NCI-H460 (cell line): ENCODE measurements around the gene PDSS2. TPM values are rescaled to one million over a fixed set of nuclear protein-coding genes. Genes with fewer than 3 reads are reported as not detected.
A peak's percentile ranks its signal among the peaks of the same experiment; 100 is the strongest.

Source experiments
- DNase-seq: peaks from one replicate; pipeline ENCODE4 v3.0.0-alpha.2; 2016; ENCODE audit warnings: low read depth; ENCODE audit errors: extremely low read depth
- polyA plus RNA-seq: library from polyadenylated mRNA; depleted of rRNA; stranded (reverse); fragments of >200 nt; gene quantifications from 2 replicates; pipeline ENCODE4 v1.2.3, GENCODE V29; 2014; cell fraction: nucleus; rRNA removed
- total RNA-seq: library from RNA; depleted of rRNA; stranded (reverse); fragments of >200 nt; shearing (Covaris generic); gene quantifications from 2 replicates; pipeline ENCODE4 v1.2.3, GENCODE V29; 2014; rRNA removed

PDSS2 gene, protein sequence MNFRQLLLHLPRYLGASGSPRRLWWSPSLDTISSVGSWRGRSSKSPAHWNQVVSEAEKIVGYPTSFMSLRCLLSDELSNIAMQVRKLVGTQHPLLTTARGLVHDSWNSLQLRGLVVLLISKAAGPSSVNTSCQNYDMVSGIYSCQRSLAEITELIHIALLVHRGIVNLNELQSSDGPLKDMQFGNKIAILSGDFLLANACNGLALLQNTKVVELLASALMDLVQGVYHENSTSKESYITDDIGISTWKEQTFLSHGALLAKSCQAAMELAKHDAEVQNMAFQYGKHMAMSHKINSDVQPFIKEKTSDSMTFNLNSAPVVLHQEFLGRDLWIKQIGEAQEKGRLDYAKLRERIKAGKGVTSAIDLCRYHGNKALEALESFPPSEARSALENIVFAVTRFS
- 11.0 and 15.7 TPM in 2 replicates for total RNA-seq
- polyA plus RNA-seq = 5.7 and 7.5 TPM in 2 replicates

DNA sequence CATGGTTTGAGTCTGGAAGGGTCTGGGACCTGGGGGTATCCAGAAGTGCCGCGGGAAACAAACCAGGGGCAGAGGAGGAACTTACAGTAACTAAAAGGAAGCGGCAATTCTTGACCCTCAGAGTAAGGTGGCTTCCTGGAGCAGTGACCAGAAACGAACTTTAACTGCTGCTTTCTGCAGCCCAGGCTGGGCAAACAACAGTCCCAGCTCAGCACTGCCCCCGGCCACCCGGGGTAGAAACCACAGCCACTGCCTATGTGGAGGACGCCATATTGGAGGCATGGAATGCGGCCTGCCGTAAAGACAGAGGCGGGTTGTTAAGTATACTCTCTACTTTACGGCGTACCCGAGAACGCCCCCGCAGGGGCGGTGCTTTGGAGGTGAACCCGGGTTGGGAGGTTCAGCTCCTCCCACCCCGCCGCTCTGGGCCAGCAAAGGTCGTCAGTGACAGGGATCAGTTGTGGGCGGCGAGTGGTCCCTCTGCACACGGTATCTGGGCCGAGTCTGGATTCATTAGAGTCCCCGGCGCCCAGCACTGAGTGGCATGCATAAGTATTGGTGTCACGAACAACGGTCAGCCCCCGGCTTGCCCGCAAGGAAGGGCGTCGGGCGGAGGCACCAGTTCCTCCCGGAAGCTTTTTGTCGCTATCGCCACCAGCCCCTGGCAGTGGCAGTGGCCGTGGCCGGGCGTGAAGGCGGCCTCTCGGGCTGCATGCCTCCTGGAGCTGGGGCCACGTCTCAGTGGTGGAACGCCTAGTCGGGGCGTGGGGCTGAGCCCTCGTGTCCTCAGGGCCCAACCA, at the start of gene PDSS2:
PDSS2 (minus strand) TSS at position 282 of the 800 bp plus-strand sequence; CDS start at position 3, 279 bp downstream.
- DNase-seq = peak; percentile 93

DNA sequence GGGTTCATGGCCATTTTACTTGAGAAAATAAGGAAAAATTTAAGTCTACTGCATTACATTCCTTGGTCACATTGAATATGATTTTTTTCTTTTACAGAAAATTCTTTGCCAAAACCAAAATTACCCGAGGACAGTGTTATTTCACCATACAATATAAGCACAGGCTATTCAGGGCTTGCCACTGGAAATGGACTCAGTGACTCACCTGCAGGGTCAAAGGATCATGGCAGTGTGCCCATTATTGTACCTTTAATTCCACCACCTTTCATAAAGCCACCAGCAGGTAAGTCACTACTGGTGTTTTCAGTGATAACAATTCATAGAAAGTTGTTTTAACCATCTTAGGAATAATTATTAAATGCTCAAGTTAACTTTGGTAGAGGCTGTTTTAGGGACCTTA, 46.8 kb upstream of the PDSS2 start:
- DNase-seq = no peak

DNA sequence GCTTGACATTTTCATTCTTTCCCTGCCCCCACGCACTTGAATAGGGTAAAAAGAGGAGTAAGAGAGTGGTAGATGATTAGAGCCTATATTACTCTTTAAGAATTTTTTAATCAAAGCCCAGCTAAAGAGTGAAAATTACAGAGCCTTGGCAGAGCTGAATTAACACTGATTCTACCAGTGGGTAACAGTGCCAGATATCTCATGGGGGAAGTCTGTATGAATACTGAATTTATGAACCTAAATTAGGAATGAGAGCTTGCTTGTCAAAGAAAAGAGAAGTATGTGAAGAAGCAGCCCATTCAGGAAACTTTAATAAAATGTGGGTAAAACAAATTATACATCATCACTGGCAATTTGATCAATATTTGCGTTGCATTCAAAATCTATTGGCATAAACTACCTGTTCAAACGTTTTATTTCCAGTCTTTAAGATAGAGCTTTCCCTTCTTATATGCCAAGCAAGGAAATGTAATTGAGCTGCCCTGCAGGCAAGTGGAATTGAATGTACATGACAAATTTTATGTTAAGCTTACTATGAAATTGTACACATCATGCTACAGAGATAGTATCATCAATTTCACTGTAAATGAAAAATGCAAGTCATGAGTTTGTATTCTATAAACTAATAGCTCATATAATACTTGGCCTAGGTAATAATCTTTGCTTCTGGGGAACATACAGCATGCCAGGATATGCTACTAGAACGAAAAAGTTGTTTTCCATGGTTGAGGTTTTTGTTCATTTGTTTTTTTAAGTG, 45.1 kb upstream of the PDSS2 start:
- DNase-seq = no peak

DNA sequence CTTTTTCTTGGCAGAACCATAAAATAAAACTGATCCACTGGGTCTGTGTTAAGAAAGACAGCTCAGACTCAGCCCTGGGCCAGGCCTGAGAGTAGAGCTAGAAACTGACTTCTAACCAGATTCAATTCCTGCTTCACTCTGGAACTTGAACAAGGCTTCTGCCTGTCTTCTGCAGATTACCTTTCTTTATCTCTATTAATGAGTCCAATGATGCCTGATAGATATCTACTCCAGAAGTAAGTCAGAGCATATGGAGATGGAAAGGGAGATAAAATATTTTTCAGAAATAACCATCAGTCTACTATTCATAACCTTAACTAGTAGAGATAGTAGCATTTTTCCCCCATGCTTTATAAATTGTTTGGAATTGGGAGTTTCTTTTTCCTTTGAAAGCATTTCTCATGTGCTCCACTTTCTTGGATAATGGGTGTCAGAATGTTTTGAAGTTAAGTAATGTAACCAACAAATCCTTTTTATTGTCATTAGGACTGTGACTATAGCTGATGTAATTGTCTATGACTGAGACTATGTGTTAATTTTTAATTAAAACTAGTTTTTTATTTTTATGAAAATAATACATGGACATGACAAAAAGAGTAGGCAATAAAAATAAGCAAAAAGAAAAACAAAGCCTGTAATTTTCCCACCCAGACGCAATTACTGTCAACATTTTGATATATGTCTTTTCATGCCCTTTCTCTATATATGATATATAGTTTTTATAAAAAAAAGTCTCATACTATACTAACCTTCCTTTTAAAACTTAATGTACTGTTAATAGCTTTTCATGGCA, 37.7 kb upstream of the PDSS2 start:
- DNase-seq = no peak

DNA sequence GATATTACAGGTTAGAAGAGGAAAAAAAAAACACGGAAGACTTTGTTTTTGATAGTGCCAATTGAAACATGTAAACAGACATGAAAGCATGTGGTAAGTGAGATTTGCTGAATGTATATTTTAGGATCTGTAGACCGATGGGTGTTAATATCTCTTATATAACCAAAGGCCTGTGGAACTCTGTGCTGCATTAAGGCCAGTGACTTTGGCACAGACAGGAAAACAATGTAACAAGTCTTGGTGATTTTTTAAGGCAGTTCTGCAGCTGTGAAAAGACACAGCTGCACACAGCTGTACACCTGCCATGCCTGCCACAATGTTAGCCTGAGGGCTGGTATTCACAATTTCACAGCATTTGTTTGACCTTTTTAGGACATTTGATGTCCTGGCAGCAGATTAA, 36.6 kb upstream of the PDSS2 start:
- DNase-seq = no peak

DNA sequence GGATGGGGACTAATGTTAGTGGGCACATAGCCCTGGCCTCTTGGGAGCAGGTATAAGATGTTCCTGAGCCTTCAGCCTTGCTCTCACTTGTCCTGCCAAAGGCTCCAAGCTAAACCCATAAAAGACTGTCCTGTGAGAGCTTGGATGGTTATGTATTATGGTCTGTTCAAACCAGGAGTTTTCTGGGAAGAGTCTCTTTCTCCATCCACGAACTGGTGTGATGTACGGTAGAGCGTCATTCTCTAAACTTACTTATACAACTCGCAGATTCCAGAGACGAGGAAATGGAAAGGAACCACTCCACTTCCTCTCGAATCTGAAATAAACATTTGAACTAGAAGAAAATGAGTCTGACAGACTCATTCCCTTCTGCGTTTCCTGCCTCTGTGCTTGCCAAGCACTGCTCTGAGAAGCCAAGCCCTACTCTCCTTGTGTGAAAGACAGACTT, 35.9 kb upstream of the PDSS2 start:
- no peak for DNase-seq

DNA sequence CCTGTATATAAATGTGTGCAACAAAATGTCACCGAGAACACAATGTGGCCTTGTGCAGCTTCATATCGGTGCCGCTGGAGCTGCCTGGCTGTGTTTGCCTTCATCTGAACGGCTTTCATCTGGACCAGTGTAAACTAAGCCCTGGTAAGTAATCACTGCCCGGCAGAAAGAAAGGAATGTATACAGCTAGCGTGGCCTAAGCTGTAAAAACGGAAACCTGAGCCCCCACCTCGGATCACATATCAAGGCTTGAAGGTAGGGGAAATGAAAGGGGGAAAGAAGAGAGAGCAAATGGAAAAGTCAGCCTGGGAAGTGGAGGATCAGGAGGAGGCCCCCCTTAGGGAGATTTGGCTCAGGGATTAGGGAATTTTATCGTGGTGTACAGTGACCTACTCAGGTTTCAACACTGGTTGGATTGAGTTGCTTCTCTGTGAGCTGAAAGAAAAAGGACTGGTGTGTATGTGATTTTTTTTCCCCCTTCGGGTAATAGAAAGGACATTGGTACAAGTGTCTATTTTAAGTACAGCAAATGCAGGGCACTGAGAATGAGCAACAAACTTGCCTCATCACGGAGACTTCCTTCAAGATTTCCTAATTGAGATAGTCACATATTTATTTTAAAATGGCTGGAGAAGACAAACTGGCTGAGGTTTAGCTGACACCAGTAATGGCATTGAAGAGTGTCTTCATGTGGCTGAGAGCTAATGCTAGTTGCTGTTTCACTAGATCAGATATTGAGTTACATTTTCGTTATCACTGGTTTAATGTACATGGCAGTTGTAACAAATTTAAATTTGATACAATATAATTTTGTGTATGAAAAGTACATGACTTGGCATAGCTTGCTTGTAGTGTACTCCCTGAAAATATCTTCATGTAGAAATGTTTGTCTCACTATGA, 34.0 kb upstream of the PDSS2 start:
- DNase-seq = no peak

DNA sequence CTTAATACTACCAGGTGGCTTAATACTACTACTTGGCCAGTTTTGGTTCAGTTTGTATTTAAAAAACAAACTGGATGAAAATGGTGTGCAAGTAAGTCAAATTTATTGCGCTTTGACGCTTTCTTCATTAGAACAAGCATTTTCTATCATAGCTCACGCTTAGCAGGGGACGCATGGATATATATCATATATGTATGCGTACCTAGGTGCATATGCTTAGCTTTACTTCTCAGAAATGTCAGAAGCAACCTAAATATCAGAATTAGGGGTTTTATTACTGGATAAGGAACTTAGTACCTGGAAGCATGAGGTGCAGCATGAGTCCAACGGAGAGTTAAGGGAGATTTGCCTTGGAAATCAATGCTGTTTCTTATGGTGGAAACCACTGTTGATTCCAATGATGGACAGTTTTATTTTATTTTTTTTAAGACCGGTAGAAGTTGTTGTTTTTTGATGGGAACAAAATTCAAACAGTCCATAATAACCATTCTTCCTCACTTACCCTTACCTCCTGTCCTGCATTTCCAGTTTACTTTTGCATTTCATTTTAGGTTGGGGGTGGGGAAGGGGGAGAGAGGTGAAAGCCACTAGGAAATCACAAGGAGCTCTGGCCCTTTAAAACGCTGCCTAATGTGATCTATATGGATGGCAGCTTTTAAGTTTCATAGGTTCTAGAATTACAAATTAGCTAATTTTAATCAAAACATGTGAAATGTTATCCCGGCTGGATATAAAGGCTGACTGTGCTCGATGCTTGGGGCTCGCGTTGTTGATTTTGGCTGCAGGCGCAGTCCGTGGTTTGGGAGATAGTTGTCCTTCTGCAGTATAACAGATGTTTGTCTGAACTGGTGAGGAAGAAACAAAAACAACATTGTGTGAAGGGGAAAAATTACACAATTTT, 32.6 kb upstream of the PDSS2 start:
- no peak for DNase-seq

DNA sequence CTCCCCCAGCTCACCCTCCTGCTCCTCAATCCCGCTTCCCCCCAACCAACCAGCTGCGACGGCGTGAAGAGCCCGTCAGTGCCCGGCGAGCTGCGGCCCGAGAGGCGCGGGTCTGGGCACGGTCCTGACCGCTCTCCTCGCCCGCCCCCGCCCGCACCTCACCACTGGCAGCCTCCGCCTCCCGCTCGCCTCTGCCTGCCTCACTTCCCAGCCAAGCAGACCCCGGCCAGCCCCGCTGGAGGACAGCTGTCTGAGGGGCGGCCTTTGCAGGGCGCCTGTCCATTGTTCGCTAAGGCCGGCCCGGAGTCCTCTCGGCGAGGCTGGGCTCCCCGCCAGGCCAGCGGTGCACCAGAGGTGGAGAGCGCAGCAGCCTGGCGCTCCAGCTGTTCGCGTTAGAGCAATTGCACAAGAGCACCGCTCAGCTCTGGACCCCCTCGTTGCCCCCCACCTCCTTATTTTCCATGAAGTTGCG, 31.8 kb upstream of the PDSS2 start:
- no peak for DNase-seq

DNA sequence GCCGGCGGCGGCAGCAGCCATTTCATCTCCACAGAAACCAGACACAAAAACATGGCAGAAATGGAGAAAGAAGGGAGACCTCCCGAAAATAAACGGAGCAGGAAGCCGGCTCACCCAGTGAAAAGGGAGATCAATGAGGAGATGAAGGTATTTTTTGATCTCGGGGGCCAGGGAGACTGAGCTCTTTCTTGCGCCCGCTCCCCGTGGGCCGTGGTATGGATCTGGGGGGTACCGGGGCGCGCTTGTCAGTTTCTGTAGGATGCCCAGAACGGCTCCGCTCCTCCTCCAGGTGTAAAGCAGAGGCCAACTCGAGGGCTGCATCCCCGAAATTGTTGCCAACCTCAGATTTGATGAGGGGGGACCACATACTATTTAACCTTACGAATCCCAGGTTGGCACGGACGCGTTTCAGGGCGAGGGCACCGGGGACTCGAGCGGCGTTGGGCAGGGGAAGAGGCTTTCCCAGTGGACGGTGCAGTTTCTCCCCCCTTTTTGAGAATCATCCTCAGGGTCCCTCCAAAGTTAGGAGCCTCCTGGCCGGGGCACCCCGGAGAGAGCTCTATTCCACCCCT, 31.3 kb upstream of the PDSS2 start:
- no peak for DNase-seq

DNA sequence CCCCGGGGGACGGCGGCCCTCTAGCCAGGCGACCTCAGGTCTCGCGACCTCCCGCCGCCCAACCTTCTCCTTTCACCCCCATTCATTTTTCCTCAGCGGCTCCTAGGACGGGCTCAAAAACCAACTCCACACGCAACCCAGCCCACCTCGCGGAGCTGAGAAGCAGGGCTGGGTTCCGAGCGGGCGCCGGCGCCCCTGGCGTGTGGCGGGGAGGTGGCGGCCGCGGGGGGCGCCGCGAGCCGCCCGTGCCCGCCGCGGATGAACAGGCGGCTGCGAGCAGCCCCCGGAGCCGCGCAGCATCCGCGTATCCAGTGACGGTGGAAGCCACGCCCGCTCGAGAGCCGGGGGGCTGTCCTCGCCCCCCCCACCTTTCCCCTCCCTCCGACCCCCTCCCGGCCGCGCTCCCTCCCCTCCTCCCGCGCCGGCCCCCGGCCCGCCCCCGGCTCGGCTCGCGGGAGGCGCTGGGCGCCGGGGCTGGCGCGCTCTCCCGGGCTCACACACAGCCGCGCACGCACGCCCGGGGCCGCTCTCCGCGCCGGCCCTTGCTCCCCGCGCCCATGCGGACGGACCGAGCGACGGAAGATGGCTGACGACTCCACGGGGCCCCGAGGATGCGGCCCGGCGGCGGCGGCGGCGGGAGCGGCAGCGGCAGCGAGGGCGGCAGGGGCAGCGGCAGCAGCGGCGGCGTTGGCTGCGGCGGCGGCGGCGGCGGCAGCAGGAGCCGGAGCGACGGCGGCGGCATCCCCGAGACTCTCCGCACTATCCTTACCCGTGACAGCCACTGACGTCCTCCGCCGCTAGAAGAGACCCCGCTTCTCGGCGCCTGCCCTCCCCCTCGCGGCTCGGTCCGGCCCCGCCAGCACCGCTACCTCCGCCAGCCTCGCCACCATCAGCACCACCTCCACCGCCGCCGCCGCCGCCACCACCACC, 30.5 kb upstream of the PDSS2 start, which contains the start of gene SOBP:
SOBP (plus strand) TSS at position 482 of the 930 bp plus-strand sequence. CDS start 500 bp downstream, outside the sequence.
- DNase-seq = no peak

DNA sequence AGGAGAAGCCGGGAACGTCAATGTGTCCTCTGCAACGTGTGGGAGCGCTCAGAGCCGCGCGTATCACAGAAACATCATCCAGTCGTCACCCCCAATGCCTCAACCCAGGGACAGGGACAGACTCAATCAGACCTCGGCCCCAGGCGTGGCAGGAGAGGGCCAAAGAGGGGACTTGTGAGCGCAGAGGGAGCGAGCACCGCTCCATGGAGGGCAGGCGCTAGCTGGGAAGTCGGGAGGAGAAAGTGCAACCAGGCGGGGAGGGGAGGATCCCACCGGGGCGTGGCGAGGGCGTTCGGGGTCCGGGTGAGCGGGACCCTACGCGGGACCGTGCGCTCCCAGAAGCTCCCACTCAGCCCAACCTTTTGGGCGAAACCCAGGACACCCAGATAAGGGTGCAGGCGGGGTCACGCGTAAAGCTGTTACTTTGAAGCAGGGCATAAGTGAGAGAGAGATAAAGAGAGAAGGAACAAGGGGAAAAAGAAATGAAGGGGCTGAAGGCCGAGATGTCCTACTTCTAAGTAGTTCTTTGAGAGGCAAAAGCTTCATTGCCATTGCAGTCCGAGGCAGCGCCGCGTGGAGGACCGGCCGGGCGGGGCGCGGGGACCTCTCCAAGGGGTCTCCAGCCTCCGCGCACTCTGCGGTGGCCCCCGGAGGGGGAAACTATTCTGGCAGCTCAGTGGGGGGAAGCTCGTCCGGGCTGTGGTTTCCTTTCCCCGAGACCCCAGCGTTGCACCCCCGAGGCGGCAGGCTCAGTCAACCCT, 29.7 kb upstream of the PDSS2 start:
- DNase-seq = no peak

DNA sequence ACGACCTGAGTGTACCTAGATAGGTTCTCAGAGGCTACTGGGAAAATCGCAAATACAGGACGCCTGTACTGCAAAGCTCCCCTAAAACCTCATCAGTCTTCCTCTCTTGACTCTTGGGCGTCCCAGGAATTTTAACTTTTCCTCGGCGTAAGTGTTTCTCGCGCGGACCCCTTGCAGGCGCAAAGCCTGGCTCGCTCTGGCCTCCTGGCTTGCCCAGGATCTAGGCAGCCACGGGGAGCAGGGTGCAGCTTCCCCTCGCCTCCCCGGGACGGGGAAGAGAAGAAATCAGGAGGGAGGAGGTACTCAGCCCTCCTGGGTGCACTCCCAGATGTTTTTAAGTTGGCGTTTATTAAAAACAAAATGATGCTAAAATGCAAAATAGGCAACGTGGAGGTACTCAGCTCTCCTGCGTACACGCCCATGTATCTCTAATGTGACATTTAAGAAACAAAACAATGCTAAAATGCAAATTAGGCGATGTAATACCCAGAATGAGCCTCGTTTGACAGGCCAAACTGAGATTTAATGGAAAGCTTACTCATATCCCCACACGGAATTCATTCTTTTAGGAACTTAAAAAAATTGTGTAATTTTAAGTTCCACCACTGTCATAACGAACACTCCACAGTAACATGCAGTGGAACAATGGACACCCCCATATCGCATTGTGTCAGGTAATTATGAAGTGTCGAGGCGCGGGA, 29.0 kb upstream of the PDSS2 start:
- no peak for DNase-seq

DNA sequence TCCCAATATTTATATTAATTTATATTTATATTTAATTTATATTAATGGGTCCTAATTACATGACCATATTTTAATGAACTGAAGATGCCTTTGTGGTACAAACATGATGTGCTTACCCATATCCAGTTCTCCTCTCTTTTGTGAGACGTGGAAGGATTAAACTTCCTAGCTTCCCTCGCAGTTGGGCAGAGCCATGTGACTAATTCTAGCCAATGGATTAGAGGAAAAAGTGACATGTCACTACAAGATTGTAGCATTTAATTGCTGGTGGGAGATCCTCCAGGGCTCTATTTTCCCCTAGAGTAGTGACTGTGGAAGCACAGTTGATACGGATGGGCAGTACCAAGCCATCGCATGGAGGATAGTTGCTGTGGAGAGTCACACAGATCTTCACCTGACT, 25.8 kb upstream of the PDSS2 start:
- DNase-seq = no peak

DNA sequence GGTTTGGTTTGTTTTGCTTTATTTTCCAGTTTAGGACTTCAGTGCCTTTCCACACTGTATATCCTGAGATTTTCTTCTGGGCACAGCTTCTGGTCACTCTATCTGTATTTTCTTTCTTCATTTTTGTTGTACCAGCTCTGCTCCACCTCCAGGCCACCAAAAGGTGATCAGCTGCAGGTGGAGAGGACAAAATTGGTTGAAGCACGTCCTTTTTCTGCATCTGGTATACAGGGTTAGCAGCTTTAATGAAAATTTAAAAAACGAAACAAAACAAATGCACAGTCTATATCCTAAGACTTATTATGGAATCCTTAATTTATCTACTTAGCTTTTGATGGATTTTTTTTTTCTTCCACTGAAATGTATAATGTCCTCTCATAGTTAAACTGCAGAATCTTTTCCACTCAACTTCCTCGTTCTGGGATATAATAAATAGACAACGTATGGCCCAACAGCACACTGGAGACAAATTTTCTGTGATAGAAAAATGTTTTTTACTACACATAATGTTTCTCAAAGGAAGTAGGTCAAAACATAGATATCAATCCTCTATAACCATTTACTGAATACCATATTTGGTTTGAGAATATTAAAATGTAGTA, 19.8 kb upstream of the PDSS2 start:
- no peak for DNase-seq
